ENCODE results near the gene TRMT2B.
"Not testable (repeated sequence)": the region's sequence is repeated elsewhere in the genome, so short reads cannot be mapped to it uniquely, and the experiment has no call there.

Gene TRMT2B

DNA sequence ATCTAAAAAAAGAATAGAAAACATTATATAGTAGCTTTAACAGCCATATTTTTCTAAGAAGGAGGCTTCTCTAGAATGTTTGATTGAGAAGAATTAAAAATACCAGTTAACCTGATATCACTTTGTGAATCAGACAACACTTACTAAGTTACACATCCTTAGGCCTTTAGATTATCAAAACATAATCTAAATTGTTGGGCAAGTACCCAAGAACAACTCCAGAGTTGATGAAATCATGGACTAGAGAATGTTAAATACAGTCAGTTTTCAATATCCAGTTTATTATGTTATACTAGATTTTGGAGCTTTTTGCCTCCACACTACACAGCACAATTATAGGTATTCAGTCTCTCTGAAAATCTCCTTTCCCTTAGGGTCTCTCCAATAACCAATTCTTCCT lies 42.8 kb downstream of the TRMT2B start:
- no peak for DNase-seq (ENCODE audit: low read depth)

- DNase-seq (ENCODE audit: low read depth): no peak
Measured at GRCh38 chrX:100999451-100999850, 52.5 kb downstream of the TRMT2B start.

GRCh38 chrX:100995469-100995868 lies 56.4 kb downstream of the TRMT2B start:
- DNase-seq (ENCODE audit: low read depth): no peak

DNA sequence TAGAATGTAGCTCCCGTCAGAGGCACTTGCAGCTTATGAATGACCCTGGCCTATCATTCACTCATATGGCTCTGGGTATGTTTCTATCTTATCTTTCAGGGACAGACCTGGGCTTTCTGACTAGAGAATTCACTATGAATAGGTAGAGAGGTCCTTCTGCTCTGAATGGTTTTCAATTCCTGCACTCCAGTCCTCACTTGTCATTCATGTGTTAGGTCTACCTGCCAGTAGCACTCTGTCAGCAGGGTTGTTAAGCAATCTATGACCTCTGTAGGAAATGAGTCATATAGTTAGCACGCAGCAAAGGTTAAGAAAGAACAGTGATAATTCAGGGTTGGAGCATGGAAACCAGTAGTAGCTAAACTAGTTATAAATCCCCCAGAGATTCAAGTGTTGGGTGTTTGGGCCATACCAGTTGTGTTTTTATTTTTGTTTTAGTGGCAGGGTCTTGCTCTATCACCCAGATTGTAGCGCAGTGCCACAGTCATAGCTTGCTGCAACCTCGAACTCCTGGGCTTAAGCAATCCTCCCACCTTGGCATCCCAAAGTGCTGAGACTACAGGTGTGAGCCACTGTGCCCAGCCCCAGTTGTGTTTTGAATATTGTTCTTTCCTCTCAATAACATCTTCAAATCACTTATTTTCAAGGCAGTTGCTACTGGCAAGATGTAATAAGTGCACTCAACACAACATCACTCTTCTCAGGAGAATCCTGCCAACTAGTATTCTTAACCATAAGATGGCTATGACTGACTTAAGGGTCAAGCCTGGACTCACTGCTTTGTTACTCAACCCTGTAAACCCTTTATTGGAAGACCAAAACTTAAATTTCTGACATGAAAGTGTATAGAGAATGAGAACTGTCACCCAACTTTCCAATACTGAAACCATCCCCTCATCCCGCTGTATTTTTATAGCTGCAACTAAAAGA lies 57.3 kb downstream of the TRMT2B start:
- DNase-seq (ENCODE audit: low read depth): no peak

GRCh38 chrX:100990139-100990538 lies 61.8 kb downstream of the TRMT2B start:
- DNase-seq (ENCODE audit: low read depth): no peak

- no peak for DNase-seq (ENCODE audit: low read depth)
Measured at GRCh38 chrX:100984818-100985217, 67.1 kb downstream of the TRMT2B start.

- not testable (repeated sequence) for DNase-seq (ENCODE audit: low read depth)
Measured at GRCh38 chrX:100981498-100981845, 70.4 kb downstream of the TRMT2B start.

DNA sequence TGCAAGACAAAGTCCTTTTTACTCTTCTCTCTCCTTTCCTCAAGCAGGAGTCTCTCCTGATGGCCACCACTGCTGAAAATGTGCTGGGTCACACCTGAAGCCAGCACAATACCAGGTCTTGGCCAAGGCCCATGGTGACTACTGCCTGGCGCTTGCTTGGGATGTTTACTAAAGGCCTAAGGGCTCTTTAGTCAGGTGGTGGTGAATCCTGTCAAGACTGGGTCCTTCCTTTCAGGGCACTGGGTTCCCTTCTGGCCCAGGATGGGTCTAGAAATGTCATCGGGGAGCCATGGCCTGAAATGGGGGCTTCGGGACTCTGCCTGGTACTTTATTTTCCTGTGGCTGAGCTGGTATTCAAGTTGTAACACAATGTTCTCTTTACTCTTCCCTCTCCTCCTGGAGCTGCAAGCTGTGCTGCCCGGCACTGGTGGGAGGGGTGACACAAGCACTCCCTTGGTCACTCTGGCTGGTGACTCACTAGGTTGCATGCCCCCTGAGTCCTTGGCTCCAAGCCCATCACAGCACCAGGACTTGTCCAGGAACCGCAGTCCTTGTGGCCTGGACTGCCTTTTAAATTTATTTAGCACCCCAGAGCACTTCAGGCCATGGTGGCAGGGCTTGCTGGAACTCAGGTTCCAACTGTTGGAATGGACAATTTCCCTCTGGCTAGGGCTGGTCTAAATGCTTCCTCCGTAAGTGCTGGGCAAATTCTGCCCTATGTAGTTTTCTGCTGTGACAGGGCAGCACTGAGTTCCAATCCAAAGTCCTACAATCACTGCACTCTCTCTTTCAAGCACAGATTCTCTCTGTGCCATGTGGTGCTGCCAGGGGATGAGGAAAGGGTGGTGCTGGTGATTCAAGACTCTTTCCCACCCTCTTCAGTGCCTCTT lies 71.1 kb downstream of the TRMT2B start:
- DNase-seq (ENCODE audit: low read depth): no peak

DNA sequence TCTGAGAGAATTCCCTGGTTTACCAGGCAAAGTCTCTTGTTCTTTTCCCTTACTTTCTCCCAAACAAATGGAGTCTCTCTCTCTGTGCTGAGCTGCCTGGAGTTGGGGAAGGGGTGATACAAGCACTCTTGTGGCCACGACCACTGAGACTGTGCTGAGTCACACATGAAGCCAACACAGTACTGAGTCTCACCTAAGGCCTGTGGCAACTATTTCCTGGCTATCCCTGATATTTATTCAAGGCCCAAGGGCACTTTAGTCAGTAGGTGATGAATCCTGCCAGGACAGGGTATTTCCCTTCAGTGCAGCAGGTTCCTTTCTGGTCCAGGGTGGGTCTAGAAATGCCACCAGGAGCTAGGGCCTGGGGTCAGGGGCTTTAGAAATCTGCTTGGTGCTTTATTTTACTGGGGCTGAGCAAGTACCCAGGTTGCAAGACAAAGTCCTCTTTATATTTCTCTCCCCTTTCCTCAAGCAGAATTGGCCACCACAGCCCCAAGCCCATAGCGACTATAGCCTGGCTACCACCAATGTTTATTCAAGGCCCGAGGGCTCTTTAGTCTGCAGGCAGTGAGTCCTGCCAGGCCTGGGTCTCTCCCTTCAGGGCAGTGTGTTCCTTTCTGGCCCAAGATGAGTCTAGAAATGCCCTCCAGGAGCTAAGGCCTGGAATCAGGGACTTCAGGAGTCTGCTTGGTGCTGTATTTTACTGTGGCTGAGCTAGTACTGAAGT lies 71.9 kb downstream of the TRMT2B start:
- no peak for DNase-seq (ENCODE audit: low read depth)

DNA sequence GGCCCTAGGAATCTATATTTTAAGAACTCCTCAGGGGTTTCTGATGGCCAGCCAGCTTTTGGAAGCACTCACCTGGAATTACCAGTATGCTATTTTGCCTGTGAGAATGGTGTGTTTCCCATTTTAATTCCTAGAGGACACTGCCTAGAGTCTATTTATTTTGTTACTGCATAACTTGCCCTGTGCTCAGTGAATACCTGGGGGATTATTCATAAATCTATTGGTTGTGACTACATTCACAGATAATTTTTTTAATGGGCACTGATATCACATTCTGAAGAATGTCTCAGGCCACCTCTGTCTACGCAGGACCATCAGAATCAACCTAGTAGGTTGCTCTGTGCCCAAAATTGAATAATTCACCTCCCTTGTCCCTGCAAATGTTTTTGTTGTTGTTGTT lies 75.7 kb downstream of the TRMT2B start:
- DNase-seq (ENCODE audit: low read depth): no peak

GRCh38 chrX:100975212-100975611 lies 76.7 kb downstream of the TRMT2B start:
- no peak for DNase-seq (ENCODE audit: low read depth)

DNA sequence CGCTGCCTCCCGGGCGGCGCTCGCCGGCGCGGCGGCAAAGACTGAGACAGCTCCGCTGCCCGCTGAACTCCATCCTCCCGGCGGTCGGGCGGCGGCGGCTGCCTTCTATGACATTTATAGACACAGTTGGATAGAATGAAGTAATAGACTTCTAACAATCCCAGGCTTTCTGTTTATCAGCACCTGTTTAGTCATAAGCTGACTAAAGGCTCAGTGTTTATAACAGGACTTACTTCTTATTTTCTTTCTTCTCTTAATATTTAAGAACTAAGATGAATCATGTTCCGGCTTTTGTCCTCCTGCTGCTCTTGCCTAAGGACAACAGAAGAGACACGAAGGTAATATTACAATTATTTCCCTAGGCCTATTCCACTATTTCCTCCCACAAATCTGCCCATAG lies 78.5 kb downstream of the TRMT2B start:
- DNase-seq (ENCODE audit: low read depth): no peak

DNA sequence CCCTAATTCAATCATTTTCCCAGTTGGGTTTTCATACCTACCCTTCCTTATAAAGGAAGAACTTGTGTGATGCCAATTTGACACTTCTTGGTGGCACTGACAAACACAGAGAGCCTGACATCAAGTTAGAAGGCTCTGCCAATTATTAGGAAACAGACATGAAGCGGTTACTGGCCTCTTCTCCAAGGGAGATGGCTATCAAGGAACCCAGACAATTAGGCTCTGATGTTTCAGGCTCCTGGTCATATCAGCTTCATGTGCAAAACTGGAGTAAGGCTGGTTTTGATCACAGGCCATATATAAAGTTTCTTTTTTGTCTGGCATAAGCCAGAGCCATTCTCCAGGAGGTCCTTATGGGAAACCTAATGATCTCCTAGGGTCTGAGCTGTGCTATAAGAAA lies 82.0 kb downstream of the TRMT2B start:
- DNase-seq (ENCODE audit: low read depth): no peak

DNA sequence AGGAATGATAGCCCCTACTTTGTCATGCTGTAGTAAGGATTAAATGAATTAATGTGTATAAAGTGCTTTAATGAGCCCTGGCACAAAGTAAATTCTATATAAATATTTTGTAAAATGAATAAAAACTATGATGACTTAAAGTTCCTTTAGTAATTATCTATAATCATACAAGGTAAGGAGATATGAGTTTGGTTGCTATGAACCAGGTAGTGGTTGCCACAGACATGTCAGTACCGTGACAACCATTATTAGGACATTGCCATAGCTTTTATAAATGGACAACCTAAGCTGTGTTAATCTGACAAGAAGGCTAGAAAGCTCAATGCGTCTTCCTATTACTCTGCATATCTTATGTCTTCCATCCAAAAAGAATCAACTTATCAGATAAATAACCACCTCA lies 82.5 kb downstream of the TRMT2B start, which contains the start of gene ARL13A:
TSS of gene ARL13A (plus strand) at position 301 of the 400 bp plus-strand sequence. CDS start 3,982 bp downstream, outside the sequence.
- DNase-seq (ENCODE audit: low read depth): no peak

DNA sequence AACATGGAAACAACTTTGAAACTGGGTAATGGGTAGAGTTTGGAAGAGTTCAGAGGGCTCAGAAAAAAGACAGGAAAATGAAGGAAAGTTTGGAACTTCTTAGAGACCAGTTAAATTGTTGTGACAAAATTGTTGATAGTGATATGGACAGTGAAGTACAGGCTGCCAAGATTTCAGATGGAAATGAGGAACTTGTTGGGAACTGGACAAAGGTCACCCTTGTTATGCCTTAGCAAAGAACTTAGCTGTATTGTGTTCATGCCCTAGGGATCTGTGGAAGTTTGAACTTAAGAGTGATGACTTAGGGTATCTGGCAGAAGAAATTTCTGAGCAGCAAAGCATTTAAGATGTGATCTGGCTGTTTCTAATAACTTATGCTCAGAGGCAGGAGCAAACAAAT lies 87.5 kb downstream of the TRMT2B start:
- no peak for DNase-seq (ENCODE audit: low read depth)

GRCh38 chrX:100962811-100963210 lies 89.1 kb downstream of the TRMT2B start:
- DNase-seq (ENCODE audit: low read depth): no peak

All from stimulated activated CD8-positive, alpha-beta memory T cell treated with anti-CD3 and anti-CD28 coated beads, Interleukin-12 subunit alpha, Interleukin-12 subunit beta, amount 100 ng/mL, for 4 hours (primary cell).